Astrocyte (in vitro differentiated cells and primary cell): ENCODE data around the gene PBOV1.

Experiments
- EZH2 ChIP-seq: IDR thresholded peaks from 2 replicates; pipeline ENCODE4 v1.6.1; 2012; ENCODE audit warnings: mild to moderate bottlenecking, low read length, inconsistent platforms; ENCODE audit not compliant: insufficient read depth
- TF ChIP-seq, protein P1 (sequence below): IDR thresholded peaks from 2 replicates; pipeline ENCODE4 v1.5.1; 2011; ENCODE audit warnings: low read depth, mild to moderate bottlenecking, inconsistent platforms, low read length, moderate library complexity; ENCODE audit not compliant: insufficient read depth

DNA sequence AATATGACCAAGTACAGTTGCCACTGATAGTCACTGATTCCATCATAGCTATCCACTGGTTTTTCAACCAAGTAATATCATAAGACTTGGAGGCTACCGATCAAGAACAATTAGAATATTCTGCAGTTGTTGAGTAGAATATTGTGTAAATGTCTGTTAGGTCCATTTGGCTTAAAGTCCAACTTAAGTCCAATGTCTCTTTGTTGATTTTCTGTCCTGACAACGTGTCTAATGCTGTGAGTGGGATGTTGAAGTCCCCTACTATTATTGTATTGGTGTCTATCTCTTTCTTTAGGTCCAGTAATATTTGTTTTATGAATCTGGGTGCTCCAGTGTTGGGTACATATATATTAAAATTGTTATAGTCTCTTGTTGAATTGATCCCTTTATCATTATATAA lies 42.7 kb downstream of the PBOV1 start:
- TF ChIP-seq, protein P1, sequence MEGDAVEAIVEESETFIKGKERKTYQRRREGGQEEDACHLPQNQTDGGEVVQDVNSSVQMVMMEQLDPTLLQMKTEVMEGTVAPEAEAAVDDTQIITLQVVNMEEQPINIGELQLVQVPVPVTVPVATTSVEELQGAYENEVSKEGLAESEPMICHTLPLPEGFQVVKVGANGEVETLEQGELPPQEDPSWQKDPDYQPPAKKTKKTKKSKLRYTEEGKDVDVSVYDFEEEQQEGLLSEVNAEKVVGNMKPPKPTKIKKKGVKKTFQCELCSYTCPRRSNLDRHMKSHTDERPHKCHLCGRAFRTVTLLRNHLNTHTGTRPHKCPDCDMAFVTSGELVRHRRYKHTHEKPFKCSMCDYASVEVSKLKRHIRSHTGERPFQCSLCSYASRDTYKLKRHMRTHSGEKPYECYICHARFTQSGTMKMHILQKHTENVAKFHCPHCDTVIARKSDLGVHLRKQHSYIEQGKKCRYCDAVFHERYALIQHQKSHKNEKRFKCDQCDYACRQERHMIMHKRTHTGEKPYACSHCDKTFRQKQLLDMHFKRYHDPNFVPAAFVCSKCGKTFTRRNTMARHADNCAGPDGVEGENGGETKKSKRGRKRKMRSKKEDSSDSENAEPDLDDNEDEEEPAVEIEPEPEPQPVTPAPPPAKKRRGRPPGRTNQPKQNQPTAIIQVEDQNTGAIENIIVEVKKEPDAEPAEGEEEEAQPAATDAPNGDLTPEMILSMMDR, result no peak
- no peak for TF ChIP-seq EZH2
